GM18505 (cell line): Measurements from ENCODE around the gene CDIPT.
"Not testable (repeated sequence)": the region's sequence is repeated elsewhere in the genome, so short reads cannot be mapped to it uniquely, and the experiment has no call there.

Experiments
- ATAC-seq: cut with Tn5 transposase; IDR thresholded peaks from one replicate; pipeline ENCODE4 v1.9.1; 2021; ENCODE audit not compliant: unreplicated experiment
- POLR2A ChIP-seq: IDR thresholded peaks from 4 replicates; pipeline ENCODE4 v1.6.1; 2011; ENCODE audit warnings: borderline replicate concordance; ENCODE audit not compliant: insufficient read depth, insufficient read length; ENCODE audit errors: extremely low read depth

The CDIPT gene

GRCh38 chr16:29841631-29842030, 21.4 kb downstream of the CDIPT start:
- ATAC-seq, result no peak

GRCh38 chr16:29840240-29840639, 22.8 kb downstream of the CDIPT start:
- no peak for TF ChIP-seq POLR2A
- no peak for ATAC-seq

More at GRCh38 chr16:29841631-29842030, 21.4 kb downstream of the CDIPT start:
- TF ChIP-seq POLR2A, result no peak

- no peak for ATAC-seq
- no peak for TF ChIP-seq POLR2A
Observed at GRCh38 chr16:29839822-29840221, 23.2 kb downstream of the CDIPT start.

DNA sequence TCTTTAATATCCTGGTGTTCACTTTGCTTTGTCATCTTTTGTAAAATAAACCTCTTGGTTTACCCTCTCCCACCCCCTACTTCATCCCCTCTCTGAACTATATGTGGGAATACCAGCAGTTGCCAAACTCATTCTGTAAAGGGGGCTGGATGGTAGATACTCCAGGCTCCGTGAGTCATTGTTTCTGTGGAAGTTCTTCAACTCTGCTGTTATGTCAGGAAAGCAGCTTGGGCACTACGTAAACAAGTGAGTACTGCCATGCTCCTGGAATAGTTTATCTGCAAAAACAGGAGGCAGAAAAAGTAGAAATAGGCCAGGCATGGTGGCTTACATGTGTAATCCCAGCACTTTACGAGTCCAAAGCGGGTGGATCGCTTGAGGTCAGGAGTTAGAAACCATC, 25.2 kb downstream of the CDIPT start:
- ATAC-seq, result no peak
- no peak for TF ChIP-seq POLR2A

DNA sequence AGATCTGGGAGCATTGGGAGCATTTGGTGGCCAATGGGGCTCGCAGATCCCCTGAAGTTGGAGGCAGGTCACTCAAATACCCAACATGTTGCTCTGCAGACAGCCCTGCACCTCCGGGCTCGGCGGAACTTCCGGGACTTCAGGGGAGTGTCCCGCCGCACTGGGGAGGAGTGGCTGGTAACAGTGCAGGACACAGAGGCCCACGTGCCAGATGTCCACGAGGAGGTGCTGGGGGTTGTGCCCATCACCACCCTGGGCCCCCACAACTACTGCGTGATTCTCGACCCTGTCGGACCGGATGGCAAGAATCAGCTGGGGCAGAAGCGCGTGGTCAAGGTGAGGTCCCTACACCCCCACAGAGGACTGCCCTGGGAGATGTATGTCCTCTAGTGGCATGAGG, 26.4 kb downstream of the CDIPT start:
- no peak for ATAC-seq
- no peak for TF ChIP-seq POLR2A

DNA sequence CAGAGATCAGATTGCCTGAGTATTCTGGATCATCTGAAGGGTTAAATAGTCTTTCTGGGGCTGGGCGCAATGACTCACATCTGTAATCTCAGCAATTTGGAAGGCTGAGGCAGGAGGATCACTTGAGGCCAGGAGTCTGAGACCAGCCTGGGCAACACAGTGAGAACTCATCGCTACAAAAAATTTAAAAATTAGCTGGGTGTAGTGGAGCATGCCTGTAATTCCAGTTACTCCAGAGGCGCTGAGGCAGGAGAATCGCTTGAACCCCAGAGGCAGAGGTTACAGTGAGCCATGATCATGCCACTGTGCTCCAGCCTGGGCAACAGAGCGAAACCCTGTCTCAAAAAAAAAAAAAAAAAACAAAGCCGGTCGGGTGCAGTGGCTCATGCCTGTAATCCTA, 27.1 kb downstream of the CDIPT start:
- ATAC-seq, result no peak
- no peak for TF ChIP-seq POLR2A

DNA sequence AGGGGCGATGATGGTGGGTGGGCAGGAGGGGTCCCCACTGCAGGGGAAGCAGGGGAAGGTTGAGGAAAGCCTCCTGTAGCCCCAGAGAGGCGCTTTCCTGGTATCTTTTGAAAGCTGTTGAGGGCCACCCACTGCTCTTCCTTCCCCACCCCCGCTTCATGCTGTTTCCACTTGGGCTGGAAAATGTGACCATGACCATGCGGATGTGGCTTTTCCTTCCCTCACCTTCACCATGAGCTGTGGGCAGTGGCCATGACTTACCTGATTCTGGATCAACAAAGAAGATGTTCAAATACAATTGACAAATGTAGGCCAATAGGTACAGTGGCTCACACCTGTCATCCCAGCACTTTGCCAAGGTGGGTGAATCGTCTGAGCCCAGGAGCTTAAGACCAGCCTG, 28.9 kb downstream of the CDIPT start:
- no peak for ATAC-seq
- TF ChIP-seq POLR2A, result no peak

DNA sequence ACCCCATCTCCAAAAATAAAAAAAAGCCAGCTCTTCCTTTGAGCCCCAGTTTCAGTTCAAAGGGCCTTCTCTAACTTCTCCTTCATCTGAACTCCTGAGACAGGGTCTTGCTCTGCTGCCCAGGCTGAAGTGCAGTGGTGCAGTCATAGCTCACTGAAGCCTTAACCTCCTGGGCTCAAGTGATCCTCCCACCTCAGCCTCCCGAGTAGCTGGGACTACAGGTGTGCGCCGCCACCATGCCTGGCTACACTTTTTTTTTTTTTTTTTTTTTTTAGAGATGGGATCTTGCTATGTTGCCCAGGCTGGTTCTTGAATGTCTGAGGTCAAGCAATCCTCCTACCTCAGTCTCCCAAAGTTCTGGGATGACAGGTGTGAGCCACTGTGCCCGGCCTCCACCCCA, 29.8 kb downstream of the CDIPT start:
- not testable (repeated sequence) for ATAC-seq

- no peak for TF ChIP-seq POLR2A
- no peak for ATAC-seq
Observed at GRCh38 chr16:29831490-29831889, 31.5 kb downstream of the CDIPT start.

DNA sequence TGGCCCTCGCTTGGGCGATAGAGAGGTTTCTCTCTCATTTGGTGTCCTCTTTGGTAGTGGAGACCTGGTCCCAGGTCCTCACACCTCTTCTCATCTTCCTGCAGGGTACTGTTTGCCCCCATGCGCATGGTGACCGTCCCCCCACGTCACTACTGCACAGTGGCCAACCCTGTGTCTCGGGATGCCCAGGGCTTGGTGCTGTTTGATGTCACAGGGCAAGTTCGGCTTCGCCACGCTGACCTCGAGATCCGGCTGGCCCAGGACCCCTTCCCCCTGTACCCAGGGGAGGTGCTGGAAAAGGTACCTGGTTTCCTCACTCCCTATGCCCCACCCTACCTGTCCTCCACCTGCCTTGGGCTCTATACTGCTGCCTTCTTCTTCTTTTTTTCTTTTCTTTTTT, 32.3 kb downstream of the CDIPT start:
- no peak for ATAC-seq
- TF ChIP-seq POLR2A, result no peak

- TF ChIP-seq POLR2A, result no peak
- ATAC-seq, result no peak
Observed at GRCh38 chr16:29826342-29826695, 36.7 kb downstream of the CDIPT start.

DNA sequence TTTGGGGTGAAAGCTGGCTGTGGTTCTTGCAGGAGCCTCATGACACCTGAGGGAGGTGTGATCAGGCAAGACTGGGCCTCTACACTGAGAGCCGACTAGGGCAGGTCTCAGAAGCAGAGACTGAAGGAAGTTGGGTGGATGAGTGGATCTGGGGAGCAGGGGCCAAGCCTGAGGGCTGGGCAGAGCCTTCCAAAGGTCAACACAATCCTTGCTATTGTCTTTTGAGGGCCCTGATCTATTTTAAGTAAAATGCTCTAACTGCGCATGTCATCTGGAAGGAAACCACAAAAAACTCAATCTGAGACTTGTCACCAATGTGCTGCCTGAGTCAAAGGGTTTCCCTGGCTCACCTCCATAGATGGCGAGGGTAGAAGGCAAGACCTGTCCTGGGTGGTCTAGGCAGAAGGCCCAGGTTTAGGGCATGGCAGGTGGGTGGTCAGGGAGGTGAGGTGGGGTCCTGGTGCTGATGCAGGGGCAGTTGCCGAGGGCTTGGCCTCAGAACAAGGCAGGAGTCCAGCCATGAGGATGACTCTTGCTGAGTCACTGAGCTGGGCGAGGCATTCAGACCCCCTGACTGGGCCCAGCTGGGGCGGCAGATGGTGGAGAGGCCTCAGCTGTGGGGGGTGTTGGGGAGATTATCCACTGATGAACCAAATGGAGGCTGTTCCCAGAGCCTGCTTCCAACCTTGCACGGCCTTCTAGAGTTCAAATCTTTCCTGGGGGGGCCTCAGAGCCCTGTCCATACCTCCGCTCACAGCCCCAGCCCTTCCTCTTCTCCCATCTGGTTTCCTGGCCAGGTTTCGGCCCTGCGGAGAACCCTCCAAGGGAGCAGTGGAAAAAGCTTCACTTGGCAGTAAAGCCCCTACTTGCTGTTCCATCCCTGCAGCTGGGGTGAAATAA, 37.6 kb downstream of the CDIPT start:
- no peak for ATAC-seq
- no peak for TF ChIP-seq POLR2A

- ATAC-seq, result no peak
- no peak for TF ChIP-seq POLR2A
Observed at GRCh38 chr16:29824589-29825144, 38.4 kb downstream of the CDIPT start.

GRCh38 chr16:29821643-29822115, 41.3 kb downstream of the CDIPT start:
- no peak for ATAC-seq
- TF ChIP-seq POLR2A, result no peak

DNA sequence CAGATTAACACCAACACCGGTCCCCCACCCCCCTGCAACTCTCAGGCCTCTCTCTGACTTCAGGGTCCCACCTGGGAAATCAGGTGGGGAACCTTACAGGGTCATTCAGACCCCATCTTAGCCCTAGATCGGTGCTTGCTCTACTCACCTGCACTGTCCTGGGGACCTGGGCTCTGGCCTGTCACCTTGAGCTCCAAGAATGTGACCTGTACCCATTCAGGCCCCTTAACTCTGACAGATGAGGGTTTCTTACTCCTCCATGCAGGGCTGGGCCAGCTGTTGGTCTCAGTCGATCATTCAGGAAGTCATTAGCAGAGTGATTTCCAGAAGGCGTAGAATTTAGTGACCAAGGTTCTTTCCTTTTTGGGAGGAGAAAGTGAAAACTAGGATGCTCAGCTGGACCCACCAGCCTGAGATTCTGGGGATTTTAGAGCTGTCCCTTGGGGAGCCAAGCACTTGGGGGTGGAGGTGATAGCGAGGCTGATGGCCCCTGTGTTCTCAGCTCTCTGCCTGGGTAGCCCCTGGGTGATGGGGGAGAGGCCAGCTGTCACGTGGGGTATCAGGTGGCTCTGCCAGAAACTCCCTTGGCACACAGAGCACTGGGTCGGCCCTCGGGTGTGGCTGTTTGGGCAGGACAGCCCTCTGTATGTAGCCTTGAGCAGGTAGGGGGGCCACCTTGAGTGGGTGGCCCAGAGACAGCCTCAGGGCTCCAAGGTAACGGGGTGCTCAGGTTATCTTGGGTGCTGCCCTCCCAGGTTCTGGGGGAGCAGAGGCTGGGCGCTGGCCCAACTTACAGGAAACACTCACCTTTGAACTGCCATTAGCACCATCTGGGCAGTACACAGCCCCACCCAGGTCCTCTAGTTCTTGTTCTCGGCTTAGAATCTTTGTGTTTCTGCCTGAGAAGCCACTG, 42.0 kb downstream of the CDIPT start:
- ATAC-seq, result peak; percentile 32

More for the DNA sequence above, 42.0 kb downstream of the CDIPT start:
- TF ChIP-seq POLR2A, result peak; percentile 84
